GM18951 (cell line): ENCODE results near the gene RAMP3.
"Not testable (repeated sequence)": the region's sequence is repeated elsewhere in the genome, so short reads cannot be mapped to it uniquely, and the experiment has no call there.

Experiments used
- POLR2A ChIP-seq: IDR thresholded peaks from 4 replicates; pipeline ENCODE4 v1.6.1; 2011; ENCODE audit warnings: mild to moderate bottlenecking; ENCODE audit not compliant: insufficient read length, insufficient read depth; ENCODE audit errors: extremely low read depth
- in situ Hi-C: fragments of 300-500 bp; cut with MboI; formaldehyde crosslinking; loops from one replicate; pipeline ENCODE4 v1.12.0; 2022; ENCODE audit warnings: low sequenced_read_pairs, mixed read lengths, inconsistent platforms; ENCODE audit not compliant: unreplicated experiment

RAMP3 gene, protein sequence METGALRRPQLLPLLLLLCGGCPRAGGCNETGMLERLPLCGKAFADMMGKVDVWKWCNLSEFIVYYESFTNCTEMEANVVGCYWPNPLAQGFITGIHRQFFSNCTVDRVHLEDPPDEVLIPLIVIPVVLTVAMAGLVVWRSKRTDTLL

GRCh38 chr7:45157653-45158401, at the start of gene RAMP3:
Gene RAMP3, plus strand, starts transcription at chr7:45157791. Its CDS starts 38 bp downstream, at chr7:45157829.
- TF ChIP-seq POLR2A, result no peak
- in situ Hi-C loops, result loop anchor here (10.0 to 25.0 kb wide), 2 partner anchors 107 to 704 kb away; partner anchors contain the start of gene CCDC201

DNA sequence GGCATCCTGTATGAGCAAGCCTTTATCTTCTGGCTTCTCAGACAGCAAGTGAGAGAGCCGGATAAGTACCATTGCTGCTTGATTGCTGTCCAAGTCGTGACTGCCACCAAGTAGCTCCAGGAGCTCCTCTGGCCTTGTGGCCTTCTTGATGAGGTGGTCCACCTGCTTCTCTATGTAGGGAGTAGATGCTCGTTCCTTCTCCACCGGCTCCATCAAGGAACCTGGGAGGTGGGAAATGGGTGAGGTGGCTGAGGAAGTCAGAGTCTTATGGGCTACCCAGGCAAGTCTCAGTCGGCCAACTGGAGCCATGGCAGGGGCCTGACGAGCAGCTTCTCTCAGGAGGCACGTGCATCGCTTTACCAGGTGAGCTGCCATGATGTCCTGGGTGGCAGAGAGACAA, 48.7 kb upstream of the RAMP3 start:
- no peak for TF ChIP-seq POLR2A
- in situ Hi-C loops, result no loop called here

DNA sequence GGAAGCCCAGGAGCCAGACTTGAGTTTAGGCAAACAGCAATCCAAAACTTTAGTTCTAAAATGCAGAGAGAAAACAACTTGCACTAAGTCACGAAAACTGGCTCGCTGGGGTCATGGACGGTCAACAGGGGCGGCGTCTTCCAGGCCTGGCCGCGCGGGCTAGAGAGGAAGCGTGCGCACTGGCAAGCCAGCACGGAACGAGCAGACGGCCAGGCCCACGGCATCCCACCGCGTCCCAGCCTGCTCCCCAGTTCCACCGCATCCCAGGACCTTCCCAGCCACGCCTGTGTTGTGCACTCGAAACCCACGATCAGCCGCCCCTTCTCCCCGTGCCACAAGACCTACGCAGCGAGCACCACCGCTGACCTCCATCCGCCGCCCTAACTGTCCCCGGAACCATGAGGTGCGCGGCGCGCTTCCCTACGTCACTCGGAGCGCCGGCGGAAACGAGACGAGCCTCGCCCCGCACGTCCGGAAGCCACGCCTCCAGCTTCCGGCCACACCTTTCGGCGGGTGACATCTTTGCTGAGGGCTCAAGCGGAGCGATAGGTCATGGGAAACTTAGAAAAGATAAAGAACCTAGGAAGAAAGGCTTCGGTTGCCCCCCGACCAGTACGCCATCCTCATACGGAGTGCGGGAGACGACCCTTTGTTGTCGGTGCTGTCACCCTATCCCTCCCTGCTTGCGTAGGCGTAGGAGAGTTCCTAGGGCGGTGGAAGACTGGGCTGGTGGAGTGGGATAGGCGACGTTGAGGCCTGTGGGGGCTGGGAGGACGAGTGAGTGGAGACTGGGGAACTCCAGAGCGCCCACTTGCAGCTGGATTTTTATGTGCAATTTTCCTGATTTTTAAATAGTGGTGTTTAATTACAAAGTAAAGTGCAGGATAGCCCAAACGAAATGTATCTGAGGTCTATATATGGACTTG, 46.0 kb upstream of the RAMP3 start, which contains the start of gene TBRG4:
Gene TBRG4, minus strand, starts transcription at position 400 of the 926 bp plus-strand sequence. CDS start 2,460 bp downstream, outside the sequence.
- in situ Hi-C loops, result no loop called here
- peak; percentile 93 for TF ChIP-seq POLR2A

DNA sequence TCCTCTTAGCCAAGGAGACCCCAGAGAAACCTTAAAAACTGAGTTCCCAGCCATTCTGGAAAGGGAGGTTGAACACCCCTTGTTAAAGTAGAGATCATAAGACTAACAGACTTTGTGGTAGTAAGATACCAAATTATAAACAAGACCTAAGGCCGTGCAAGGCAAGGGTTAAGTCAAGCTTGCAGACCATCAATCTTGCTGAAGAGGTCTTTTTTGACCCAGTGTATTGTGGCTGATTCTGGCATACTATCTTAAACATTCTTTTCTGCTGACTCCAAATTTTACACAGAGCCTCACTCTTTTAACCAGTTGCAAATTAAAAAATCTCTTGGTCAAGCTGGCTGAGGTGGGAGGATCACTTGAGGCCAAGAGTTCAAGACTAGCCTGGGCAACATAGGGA, 44.9 kb upstream of the RAMP3 start:
- no peak for TF ChIP-seq POLR2A
- in situ Hi-C loops, result no loop called here

- in situ Hi-C loops, result not testable (repeated sequence)
These were observed 43.3 kb upstream of the RAMP3 start for GRCh38 chr7:45114257-45114656.

- in situ Hi-C loops, result no loop called here
- TF ChIP-seq POLR2A, result no peak
These were observed 42.7 kb upstream of the RAMP3 start for GRCh38 chr7:45114926-45115325.

DNA sequence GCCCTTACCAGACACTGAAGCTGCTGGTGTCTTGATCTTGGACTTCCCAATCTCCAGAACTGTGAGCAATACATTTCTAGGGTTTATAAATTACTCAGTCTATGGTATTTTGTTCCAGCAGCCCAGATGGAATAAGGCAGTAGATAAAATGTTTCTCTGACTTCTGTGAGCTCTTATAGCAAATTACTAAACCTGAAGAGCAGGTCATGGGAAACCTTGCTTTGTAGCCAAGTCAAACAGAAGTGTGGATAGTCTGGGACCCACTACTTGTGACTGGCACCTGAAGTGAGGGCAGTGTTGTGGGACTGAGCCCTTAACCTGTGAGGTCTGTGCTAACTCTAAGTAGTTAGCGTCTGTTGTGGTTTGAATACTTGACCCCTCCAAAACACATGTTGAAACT, 41.5 kb upstream of the RAMP3 start:
- no peak for TF ChIP-seq POLR2A
- in situ Hi-C loops, result no loop called here

DNA sequence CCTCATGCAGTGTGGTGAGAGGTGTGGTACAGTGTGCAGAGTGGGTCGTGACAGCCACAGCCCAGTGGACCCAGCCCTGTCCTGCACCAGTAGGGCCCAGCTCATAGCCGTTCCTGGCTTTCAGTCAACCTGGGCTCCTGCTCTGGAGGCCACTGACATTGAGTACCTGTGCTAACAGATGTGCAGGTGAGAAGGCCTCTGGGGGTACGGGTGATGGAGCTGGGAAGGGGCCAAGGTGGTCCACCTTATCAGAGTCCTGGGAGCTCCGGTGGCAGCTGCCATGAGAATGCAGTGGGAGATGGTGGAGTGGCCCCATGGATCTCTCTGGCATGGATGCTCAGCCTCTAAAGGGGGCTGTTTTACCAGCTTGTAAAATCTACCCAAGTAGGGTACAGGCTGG, 40.0 kb upstream of the RAMP3 start:
- no peak for TF ChIP-seq POLR2A
- in situ Hi-C loops, result no loop called here

GRCh38 chr7:45118292-45118691, 39.3 kb upstream of the RAMP3 start:
- TF ChIP-seq POLR2A, result no peak
- in situ Hi-C loops, result no loop called here

- TF ChIP-seq POLR2A, result no peak
- in situ Hi-C loops, result no loop called here
These were observed 38.7 kb upstream of the RAMP3 start for GRCh38 chr7:45118889-45119331.

- in situ Hi-C loops, result no loop called here
- TF ChIP-seq POLR2A, result no peak
These were observed 38.0 kb upstream of the RAMP3 start for GRCh38 chr7:45119550-45119949.

DNA sequence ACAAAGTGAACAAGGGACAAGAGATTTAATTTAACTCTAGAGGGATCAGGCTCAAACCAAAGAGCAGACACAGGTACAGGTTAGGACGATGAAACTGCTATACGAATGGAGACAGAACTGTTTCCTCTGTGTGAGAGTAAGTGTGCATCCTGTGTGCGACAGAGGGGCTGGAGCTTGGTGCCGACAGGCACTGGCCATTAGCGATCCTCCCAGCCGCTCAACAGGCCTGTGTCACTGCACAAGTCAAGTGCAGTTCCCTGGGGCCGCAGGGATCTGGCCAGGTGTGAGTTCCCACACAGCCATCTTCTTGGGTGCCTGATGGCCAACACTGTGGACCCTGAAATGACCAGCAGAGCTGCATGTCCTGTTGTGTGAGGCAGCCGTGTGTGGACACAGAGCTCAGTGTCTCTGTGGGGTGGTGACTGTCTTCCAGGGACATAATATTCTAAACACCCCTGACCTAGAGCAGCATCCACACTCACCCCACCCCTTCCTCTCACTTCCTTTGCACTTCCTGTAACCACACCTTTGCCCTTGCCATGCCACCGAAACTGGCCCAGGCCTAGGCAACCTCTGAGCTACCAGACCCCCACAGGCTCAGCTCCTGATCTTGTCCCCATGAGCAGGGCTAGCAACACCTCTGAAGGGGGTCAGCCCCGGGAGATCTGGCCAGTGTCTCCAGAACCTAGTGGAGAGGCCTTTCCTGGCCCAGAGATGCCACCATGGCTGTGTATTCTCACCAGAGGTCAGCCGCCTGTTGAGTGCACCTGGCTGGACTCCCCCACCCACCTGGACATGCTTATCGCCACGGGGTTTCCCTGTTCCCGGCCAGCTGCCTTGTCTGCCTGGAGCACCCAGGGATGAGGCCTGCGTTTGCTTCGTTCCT, 34.4 kb upstream of the RAMP3 start:
- TF ChIP-seq POLR2A, result no peak
- in situ Hi-C loops, result no loop called here
